GM12875 (cell line): Measurements from ENCODE around the gene AGMO.
"Not testable (repeated sequence)": the region's sequence is repeated elsewhere in the genome, so short reads cannot be mapped to it uniquely, and the experiment has no call there.

ENCODE experiments used
- H3K4me3 ChIP-seq: one replicate; pipeline ENCODE4 v1.5.1; 2011; ENCODE audit warnings: low read depth, low read length, control low read depth
- CTCF ChIP-seq: IDR thresholded peaks from 2 replicates; pipeline ENCODE4 v1.5.1; 2011; ENCODE audit warnings: low read depth, mild to moderate bottlenecking, control low read depth, inconsistent platforms, low read length, moderate library complexity, borderline replicate concordance; ENCODE audit not compliant: insufficient read depth

Gene AGMO

GRCh38 chr7:15555381-15555859 is 6.4 kb downstream of the AGMO start:
- no peak for TF ChIP-seq CTCF
- no peak overlapping the region for H3K4me3 ChIP-seq

- TF ChIP-seq CTCF = no peak
Measured at GRCh38 chr7:15554744-15555143, 7.1 kb downstream of the AGMO start.

GRCh38 chr7:15554081-15554480 is 7.7 kb downstream of the AGMO start:
- H3K4me3 ChIP-seq = no peak overlapping the region
- TF ChIP-seq CTCF = no peak

More at GRCh38 chr7:15554744-15555143, 7.1 kb downstream of the AGMO start:
- H3K4me3 ChIP-seq = no peak overlapping the region

- not testable (repeated sequence) for H3K4me3 ChIP-seq
Measured at GRCh38 chr7:15547320-15547719, 14.5 kb downstream of the AGMO start.

- TF ChIP-seq CTCF = no peak
- no peak overlapping the region for H3K4me3 ChIP-seq
Measured at GRCh38 chr7:15546272-15546792, 15.5 kb downstream of the AGMO start.

GRCh38 chr7:15544050-15544449 is 17.8 kb downstream of the AGMO start:
- no peak for TF ChIP-seq CTCF

GRCh38 chr7:15543256-15543655 is 18.6 kb downstream of the AGMO start:
- no peak for TF ChIP-seq CTCF
- no peak overlapping the region for H3K4me3 ChIP-seq

More at GRCh38 chr7:15544050-15544449, 17.8 kb downstream of the AGMO start:
- H3K4me3 ChIP-seq = no peak overlapping the region
